ENCODE measurements around the gene FKBP8. TPM values are rescaled to one million over a fixed set of nuclear protein-coding genes. Genes with fewer than 3 reads are reported as not detected.

FKBP8 gene
- total RNA-seq, 1 experiment from 2014 or later: 243 TPM

DNA sequence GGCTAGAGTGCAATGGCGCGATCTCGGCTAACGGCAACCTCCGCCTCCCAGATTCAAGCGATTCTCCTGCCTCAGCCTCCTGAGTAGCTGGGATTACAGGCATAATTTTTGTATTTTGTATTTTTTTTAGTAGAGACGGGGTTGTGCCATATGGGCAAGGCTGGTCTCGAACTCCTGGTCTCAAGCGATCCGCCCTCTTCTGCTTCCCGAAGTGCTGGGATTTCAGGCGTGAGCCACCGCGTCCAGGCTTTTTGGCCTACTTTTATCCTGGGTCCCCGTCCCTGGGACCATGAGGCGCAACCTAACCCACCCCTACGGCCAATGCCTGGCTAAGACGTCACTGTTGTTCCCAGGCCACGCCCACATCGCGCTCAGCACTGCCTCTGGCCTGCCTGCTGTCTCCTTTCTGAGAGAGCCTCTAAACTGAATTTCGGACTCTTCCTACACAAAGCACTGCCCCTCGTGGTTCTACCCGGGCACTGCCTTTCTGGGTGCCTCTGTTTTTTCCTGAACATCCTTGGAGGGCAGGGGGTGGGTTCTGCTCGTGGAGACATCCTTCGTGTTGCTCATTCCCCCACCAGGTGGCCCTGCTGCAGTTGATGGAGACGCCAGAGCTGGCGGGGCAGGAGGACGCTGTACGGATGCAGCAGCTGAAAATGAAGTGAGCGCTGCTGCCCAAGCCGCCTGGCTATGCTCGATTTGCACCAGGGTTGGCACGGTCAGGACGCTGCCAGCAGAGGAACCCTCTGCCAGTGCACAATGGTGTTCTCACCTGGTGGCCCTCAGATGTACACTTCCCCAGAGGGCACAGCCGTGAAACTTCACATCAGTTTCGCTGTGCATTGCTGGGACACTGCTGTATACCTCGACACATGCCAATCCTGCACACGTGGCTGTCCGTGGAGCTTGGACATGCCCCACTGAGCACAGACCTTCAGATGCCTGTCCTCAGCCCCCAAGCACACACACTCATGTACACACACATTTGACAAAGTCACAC is 47.2 kb upstream of the FKBP8 start:
- Histone ChIP-seq H3K36me3 (ENCODE audit: low read depth, low read length) (no peaks in the 10 kb centered on the region), H3K9ac (ENCODE audit: low read length) (no peak overlapping the region), H3K9me3 (ENCODE audit: low read length) (no peaks in the 10 kb centered on the region), H3K4me3 (ENCODE audit: low read length) (peak overlapping the region; percentile 79; the same call in 1 of the 2 replicates), H3K4me2 (ENCODE audit: low read length) (peak overlapping the region; percentile 98), H3K79me2 (ENCODE audit: low read length) (peaks cover 13% of the 10 kb centered on the region), H3K4me1 (ENCODE audit: insufficient read depth, low read length) (peaks cover 27% of the 10 kb centered on the region), H3K27me3 (ENCODE audit: low read length) (no peaks in the 10 kb centered on the region), H3K27ac (ENCODE audit: low read length) (no peak overlapping the region), H4K20me1 (ENCODE audit: low read length) (no peaks in the 10 kb centered on the region), H3F3A (ENCODE audit: low read length, unreplicated experiment) (no peaks in the 10 kb centered on the region), H2AFZ (ENCODE audit: low read length) (no peak overlapping the region), H3K9me2 (replicated peaks; ENCODE audit: low read length) (no peaks in the 10 kb centered on the region)
- no peak for ATAC-seq
- DNase-seq: no peak
- POLR2A ChIA-PET (ENCODE audit: unreplicated experiment): no interaction called here
- CTCF ChIA-PET: interaction anchor here (1.0 kb wide), 1 partner anchor 139 kb away, joined by 3 read pairs; no protein-coding TSS in a partner anchor
- intact Hi-C loops (cut with micrococcal nuclease): no loop called here
- TF ChIP-seq EZH2 (IDR thresholded peaks at IDR 0.05; ENCODE audit: low read length, unreplicated experiment): no peak
- TF ChIP-seq EZH2phosphoT487 (IDR thresholded peaks at IDR 0.05; ENCODE audit: borderline replicate concordance, low read length): no peak
- TF ChIP-seq, protein P1, sequence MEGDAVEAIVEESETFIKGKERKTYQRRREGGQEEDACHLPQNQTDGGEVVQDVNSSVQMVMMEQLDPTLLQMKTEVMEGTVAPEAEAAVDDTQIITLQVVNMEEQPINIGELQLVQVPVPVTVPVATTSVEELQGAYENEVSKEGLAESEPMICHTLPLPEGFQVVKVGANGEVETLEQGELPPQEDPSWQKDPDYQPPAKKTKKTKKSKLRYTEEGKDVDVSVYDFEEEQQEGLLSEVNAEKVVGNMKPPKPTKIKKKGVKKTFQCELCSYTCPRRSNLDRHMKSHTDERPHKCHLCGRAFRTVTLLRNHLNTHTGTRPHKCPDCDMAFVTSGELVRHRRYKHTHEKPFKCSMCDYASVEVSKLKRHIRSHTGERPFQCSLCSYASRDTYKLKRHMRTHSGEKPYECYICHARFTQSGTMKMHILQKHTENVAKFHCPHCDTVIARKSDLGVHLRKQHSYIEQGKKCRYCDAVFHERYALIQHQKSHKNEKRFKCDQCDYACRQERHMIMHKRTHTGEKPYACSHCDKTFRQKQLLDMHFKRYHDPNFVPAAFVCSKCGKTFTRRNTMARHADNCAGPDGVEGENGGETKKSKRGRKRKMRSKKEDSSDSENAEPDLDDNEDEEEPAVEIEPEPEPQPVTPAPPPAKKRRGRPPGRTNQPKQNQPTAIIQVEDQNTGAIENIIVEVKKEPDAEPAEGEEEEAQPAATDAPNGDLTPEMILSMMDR (conservative IDR thresholded peaks at IDR 0.05; ENCODE audit: low read depth, low read length): no peak
- BruUV-seq (replicated peaks): no TSS peak

DNA sequence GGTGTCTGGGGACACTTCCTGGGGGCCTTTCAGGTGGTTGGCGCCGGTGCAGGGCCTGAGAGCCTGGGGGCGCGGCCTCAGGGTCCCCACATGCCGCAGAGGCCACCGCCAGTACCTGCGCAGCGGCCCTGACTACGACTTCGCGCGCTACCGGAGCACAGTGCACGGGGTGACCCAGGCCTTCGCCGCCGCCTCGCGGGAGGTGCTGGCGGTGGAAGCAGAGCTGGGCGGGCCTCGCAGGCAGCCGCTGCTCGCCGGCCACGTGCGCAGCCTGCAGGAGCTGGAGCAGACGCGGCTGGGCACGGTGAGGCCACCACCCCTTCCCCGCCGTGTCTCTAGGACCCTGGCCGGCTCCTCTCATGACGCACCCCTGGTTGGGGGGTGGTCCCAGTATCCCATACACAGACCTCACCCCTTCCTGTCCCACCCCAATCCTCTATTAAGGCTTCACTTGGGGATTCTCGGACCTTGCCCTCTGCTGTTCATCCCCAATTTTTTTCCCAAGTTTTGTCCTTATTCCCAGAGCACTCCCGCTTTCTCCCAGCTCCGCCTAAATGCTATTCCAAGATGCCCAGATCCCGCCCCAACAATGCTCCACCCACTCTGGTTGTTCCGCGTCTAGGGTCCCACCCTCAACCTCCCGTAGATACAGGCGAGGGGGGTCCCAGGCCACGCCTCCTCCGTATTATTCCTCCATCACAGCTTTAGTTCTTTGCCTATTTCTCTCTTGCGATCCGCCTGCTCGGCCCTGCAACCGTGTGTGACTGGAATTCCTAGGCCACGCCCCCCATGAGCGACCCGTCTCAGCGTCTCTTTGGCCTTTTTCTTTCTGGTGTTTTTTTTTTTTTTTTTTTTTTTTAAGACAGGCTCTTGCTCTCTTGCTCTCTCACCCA is 46.3 kb upstream of the FKBP8 start:
- TF ChIP-seq EZH2phosphoT487 (IDR thresholded peaks at IDR 0.05; ENCODE audit: borderline replicate concordance, low read length) (no peak), EZH2 (IDR thresholded peaks at IDR 0.05; ENCODE audit: low read length, unreplicated experiment) (no peak)
- TF ChIP-seq, protein P1 (conservative IDR thresholded peaks at IDR 0.05; ENCODE audit: low read depth, low read length): no peak
- ATAC-seq (peak; percentile 61), DNase-seq (peak; percentile 63)
- POLR2A ChIA-PET (ENCODE audit: unreplicated experiment): interaction anchor here (0.6 to 1.5 kb wide), 3 partner anchors 18 to 329 kb away, joined by 3 to 8 read pairs (median 7); partner anchors contain the start of genes COPE and UBA52
- Histone ChIP-seq H3K79me2 (ENCODE audit: low read length) (peaks cover 13% of the 10 kb centered on the region), H3K27me3 (ENCODE audit: low read length) (no peaks in the 10 kb centered on the region), H3K36me3 (ENCODE audit: low read depth, low read length) (no peaks in the 10 kb centered on the region), H3F3A (ENCODE audit: low read length, unreplicated experiment) (no peaks in the 10 kb centered on the region), H2AFZ (ENCODE audit: low read length) (peak overlapping the region; percentile 89), H3K9ac (ENCODE audit: low read length) (peak overlapping the region; percentile 92), H3K9me3 (ENCODE audit: low read length) (no peaks in the 10 kb centered on the region), H3K4me1 (ENCODE audit: insufficient read depth, low read length) (peaks cover 24% of the 10 kb centered on the region), H4K20me1 (ENCODE audit: low read length) (no peaks in the 10 kb centered on the region), H3K4me3 (ENCODE audit: low read length) (peak overlapping the region; percentile 79), H3K27ac (ENCODE audit: low read length) (peak overlapping the region; percentile 88), H3K4me2 (ENCODE audit: low read length) (peak overlapping the region; percentile 98), H3K9me2 (replicated peaks; ENCODE audit: low read length) (no peaks in the 10 kb centered on the region)
- CTCF ChIA-PET: interaction anchor here (0.6 to 1.0 kb wide), 4 partner anchors 32 to 496 kb away, joined by 3 to 5 read pairs (median 3); partner anchors contain the start of gene KXD1
- TSS peak; percentile 43 for BruUV-seq (replicated peaks)
- intact Hi-C loops (cut with micrococcal nuclease): no loop called here

Data from PC-3 (cell line).